ENCODE results near the gene BEST4.
A peak's percentile ranks its signal among the peaks of the same experiment; 100 is the strongest.

BEST4 gene

GRCh38 chr1:44792736-44793502, 4.9 kb upstream of the BEST4 start:
- Histone ChIP-seq H3K4me1 (no peaks in the 10 kb centered on the region), H3K27me3 (ENCODE audit: control insufficient read depth, insufficient read depth, low read length) (no peaks in the 10 kb centered on the region), H3K4me2 (ENCODE audit: low read length) (no peak overlapping the region), H3K36me3 (ENCODE audit: control insufficient read depth, insufficient read depth, low read length) (no peaks in the 10 kb centered on the region), H3K79me2 (no peaks in the 10 kb centered on the region), H3K27ac (no peak overlapping the region), H2AFZ (no peak overlapping the region), H3K9me3 (ENCODE audit: control insufficient read depth, low read length) (no peaks in the 10 kb centered on the region), H3K4me3 (ENCODE audit: low read depth, low read length) (no peak overlapping the region), H3K9ac (no peak overlapping the region)
- no peak for TF ChIP-seq CTCF (IDR thresholded peaks at IDR 0.05)

- Histone ChIP-seq H3K79me2 (no peaks in the 10 kb centered on the region), H2AFZ (no peak overlapping the region), H3K27ac (no peak overlapping the region)
Observed at GRCh38 chr1:44790968-44791801, 3.2 kb upstream of the BEST4 start.

GRCh38 chr1:44787506-44787905, 464 bp downstream of the BEST4 start:
- peaks cover 5% of the 10 kb centered on the region for H3K4me1 ChIP-seq
- H2AFZ ChIP-seq: no peak overlapping the region
- no peak for TF ChIP-seq CTCF (IDR thresholded peaks at IDR 0.05)
- H3K9me3 ChIP-seq (ENCODE audit: control insufficient read depth, low read length): no peaks in the 10 kb centered on the region
- no peak overlapping the region for H3K9ac ChIP-seq
- H3K36me3 ChIP-seq (ENCODE audit: control insufficient read depth, insufficient read depth, low read length): no peaks in the 10 kb centered on the region
- no peak overlapping the region for H3K4me3 ChIP-seq (ENCODE audit: low read depth, low read length)
- no peaks in the 10 kb centered on the region for H3K27me3 ChIP-seq (ENCODE audit: control insufficient read depth, insufficient read depth, low read length)
- no peak overlapping the region for H3K27ac ChIP-seq
- no peak overlapping the region for H3K4me2 ChIP-seq (ENCODE audit: low read length)
- H3K79me2 ChIP-seq: no peaks in the 10 kb centered on the region

More at GRCh38 chr1:44790968-44791801, 3.2 kb upstream of the BEST4 start:
- Histone ChIP-seq H3K4me1 (no peaks in the 10 kb centered on the region), H3K4me3 (ENCODE audit: low read depth, low read length) (no peak overlapping the region), H3K36me3 (ENCODE audit: control insufficient read depth, insufficient read depth, low read length) (no peaks in the 10 kb centered on the region), H3K27me3 (ENCODE audit: control insufficient read depth, insufficient read depth, low read length) (no peaks in the 10 kb centered on the region), H3K4me2 (ENCODE audit: low read length) (no peak overlapping the region), H3K9me3 (ENCODE audit: control insufficient read depth, low read length) (no peaks in the 10 kb centered on the region), H3K9ac (no peak overlapping the region)
- no peak for TF ChIP-seq CTCF (IDR thresholded peaks at IDR 0.05)

GRCh38 chr1:44786841-44787426, 1.0 kb downstream of the BEST4 start:
- H3K4me2 ChIP-seq (ENCODE audit: low read length): peak overlapping the region; percentile 93
- peak overlapping the region; percentile 85 for H2AFZ ChIP-seq
- TF ChIP-seq CTCF (IDR thresholded peaks at IDR 0.05): no peak
- H3K79me2 ChIP-seq: no peaks in the 10 kb centered on the region
- no peak overlapping the region for H3K9ac ChIP-seq
- no peak overlapping the region for H3K4me3 ChIP-seq (ENCODE audit: low read depth, low read length)
- no peaks in the 10 kb centered on the region for H3K36me3 ChIP-seq (ENCODE audit: control insufficient read depth, insufficient read depth, low read length)
- no peaks in the 10 kb centered on the region for H3K9me3 ChIP-seq (ENCODE audit: control insufficient read depth, low read length)
- H3K27ac ChIP-seq: no peak overlapping the region
- peaks cover 5% of the 10 kb centered on the region for H3K4me1 ChIP-seq
- no peaks in the 10 kb centered on the region for H3K27me3 ChIP-seq (ENCODE audit: control insufficient read depth, insufficient read depth, low read length)
